DMS 273 treated with DMSO at 0.1 percent for 48 hours (cell line): ENCODE data around the gene DIPK2A.

Experiments used
- DNase-seq: peaks from one replicate; lab custom pipeline; 2025; lab: John Stamatoyannopoulos, UW

The DIPK2A gene

DNA sequence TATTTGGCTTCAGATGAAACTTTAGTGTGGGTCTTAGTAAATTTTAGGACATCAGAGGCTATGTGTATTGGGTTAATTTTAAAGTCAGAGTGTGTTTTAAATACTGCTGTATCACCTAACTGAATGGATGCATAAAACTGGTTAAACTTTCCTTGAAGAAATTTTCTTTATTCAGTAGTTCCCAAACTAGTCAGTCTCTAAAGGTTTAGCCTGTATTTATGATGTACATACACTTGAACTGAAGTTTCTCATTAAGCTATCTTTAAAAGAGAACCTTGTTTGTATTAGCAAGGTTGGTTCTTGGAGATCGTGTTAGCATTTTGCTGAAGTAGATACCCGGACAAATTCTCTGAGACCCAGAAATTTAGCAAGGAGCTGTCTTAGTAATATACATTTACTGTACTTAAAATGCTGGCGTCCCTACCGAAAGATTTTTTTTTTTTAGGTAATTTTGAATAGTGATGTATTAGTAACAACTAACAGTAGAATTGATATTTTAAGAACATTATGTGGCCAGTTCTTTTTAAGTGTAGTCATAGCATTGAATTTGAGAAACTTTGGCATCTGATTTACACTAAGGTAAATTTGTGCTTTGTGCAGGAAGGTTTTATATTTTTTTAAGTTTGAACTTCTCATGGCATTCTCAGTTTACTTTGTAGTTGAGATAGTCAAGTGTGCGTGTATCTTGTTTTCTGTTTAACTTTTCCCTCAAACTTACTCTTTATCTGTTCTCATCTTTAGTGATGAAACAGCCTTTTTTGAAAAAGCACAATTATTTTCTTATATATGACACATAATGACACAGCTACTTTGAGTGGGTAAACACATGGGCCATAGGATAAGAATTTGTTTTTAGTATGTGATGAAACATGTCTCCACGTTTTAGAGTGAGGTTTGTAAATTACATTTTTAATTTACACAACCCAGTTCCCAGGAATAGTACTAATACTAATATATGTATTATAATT is 2.9 kb downstream of the DIPK2A start:
- DNase-seq = no peak

DNA sequence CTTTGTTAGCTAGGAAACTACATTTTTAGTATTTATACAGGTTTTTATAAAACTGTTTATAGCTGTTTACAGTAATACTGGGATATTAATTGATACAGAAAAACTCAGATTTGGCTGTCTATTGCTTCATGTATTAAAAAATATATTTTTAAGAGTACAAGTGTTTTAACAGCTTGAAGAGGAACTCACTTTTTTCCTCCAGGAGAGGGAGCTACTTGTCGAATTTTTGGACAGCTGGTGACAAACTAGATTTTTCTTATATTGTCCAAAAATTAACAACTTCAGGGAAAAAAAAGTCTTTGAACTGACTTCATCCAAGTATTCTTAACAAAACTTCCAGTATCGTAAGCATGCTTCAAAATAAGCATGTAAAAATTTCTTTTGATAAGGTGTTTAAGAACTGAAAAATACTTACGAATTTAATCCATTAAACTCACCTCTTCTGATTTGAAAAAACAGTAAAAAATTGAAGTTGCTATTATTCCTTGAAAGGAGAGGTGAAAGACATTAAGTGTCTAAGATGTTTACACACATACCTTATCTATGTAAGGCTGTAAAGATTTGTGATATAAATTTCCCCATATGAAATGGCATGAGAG is 4.0 kb downstream of the DIPK2A start:
- DNase-seq = no peak

DNA sequence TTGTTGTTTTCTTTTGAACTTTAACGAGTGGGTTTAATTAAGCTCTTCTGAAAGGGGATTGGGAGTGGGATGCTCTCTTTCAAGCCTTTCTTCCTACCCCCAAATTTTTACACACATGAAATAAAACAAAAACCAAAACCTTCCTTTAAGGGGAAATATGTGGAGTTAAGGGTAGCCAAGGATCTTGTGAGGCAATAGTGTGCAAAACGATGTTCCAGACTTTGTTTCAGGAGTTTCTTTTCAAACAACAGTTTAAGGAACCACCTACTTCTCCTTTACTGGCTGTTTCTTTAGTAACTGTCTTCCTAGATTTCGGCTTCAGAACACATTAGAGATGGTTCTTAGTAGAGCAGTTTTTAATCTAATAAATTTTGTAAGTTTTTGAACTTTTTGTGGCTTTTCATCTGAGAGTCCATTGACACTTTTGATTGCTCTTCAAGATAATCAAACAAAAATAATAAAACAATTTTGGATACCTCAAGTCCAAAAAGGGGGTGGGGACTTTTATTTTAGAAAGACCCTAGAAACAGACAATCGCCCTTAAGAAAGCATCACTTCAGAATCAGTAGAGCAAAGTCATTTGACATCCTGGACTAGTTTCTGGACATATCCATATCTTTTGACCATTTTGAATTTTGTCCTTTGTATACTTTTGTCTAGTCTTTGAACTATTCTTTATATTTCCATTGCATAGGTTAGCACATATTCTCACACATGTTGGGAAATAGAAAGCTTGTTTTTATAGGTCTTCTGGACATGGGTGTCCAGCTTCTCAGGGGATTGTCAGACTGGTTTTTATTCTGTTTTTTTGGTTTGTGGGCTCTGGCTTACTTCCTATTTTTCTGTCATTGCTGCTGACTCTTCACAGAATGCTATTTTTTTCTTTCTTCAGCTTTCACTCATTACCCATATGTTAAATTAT is 6.0 kb downstream of the DIPK2A start:
- DNase-seq = no peak

DNA sequence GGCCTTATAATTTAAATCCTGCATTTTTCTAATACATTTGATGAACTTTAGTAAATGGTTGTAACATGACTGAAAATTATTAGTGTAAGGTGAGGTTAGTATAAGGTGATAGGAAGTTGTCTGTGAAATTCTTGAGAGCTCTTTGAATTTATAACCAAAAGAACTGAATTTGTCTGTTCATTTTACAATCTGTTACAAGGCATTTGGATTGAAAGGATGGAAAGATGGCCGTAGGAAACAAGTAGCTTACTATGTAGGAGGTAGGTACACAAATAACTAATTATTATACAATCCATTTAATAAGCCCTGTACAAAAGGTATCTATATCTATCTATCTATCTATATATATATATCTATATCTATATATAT is 6.6 kb downstream of the DIPK2A start:
- DNase-seq = no peak

DNA sequence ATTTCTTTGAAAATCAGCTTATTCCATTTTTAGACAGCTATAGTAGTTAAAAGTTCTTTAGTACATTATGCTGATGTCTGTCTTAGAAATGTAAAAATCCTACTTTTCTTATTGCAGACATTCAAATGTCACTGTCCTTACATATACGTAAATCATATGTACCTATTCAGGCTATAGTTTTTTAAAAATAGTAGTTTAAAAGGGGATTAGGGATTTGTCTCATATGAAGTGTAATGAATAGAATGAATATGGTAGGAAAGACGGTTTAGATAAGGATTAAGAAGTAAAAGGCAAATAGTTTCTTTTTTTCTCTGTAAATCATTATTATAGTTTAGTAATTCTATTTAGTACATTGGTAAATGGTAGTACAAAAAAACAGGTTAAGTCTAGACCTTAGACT is 7.4 kb downstream of the DIPK2A start:
- DNase-seq = no peak

DNA sequence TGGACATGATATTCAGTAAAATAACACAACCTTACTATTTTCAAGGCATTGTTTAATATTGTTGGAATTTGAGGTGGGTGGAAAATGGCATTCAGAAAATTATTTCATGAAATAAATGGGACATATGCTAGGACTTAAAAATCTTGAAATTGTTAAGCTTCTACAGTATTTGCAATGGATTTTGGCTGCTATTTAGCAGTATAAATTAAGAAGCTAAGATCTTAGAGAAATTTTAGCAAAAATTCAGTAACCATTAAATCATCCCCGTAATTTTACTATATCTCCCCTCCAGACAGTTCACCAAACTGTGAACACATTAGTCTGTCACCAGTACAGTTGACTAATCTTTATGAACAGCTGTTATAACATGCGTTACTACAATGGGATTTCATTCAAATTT is 8.2 kb downstream of the DIPK2A start:
- no peak for DNase-seq

DNA sequence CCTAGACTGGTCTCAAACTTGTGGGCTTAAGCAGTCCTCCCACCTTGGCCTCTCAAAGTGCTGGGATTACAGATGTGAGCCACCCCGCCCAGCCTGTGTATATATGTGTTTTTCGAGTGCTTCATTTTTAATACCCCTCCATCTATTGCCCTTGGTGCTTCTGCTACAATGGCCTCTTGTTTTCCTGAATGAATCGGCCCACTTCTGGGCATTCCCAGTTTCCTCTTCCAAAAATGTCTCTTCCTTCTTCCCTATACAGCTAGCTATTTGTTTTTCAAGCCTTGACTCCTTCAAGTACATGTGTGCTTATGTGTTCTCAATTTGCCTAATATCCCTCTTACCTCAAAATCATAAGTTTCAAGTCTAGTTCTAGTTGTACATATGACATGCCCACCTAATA is 16.7 kb downstream of the DIPK2A start:
- DNase-seq = no peak

DNA sequence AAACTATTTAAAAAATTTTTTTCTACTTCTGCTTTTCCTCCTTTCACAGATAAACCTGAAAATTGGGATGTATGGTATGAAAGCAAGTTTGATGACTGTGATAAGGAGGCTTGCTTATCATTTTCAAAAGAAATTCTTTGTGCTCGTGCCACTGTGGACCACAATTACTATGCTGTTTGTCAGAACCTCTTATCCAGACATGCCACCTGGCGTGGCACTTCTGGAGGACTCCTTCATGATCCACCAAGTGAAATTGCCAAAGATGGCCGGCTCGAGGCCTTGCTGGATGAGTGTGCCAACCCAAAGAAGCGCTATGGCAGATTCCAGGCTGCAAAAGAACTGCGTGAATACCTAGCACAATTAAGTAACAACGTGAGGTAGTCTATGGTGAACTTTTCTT is 17.8 kb downstream of the DIPK2A start:
- no peak for DNase-seq

DNA sequence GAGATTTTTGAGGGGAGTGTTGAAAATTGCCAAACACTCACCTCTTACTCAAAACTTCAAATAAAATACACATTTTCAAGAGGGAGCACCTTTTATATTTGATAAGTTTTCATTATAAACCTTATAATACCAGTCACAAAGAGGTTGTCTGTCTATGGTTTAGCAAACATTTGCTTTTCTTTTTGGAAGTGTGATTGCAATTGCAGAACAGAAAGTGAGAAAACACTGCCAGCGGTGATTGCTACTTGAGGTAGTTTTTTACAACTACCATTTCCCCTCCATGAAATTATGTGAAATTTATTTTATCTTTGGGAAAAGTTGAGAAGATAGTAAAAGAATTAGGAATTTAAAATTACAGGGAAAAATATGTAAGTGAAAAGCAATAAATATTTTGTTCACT is 20.1 kb downstream of the DIPK2A start:
- no peak for DNase-seq

DNA sequence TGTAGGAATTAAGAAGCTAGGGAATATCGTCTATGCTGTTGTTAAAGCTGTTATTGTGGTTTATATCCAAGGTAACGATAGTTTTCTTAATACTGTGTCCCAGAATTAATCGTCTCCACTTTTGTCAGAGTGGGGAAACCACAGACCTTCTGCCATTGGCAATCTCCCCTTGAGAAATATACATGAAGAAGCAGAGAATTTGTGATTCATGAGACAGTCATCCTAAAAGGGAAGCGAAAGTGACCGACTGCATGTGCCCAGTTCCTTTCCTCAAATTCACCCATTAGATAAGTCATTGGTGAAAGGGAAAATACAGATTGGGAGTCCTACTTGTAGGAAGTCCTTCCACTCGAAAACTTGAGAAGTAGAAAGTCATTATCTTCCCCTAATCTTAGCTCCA is 26.6 kb downstream of the DIPK2A start:
- DNase-seq = no peak

DNA sequence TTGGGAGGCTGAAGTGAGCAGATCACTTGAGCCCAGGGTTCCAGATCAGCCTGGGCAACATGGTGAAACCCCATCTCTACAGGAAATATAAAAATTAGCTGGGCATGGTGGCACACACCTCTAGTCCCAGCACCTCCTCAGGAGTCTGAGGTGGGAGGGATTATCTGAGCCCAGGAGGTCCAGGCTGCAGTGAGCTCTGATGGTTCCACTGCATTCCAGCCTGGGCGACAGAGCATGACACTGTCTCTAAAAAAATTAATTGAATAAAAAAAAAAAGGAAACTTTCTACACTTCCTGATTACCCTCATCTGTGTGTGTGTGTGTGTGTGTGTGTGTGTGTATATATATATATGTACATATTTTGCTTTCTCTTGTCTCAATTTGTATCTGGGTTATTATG is 31.4 kb downstream of the DIPK2A start:
- no peak for DNase-seq

DNA sequence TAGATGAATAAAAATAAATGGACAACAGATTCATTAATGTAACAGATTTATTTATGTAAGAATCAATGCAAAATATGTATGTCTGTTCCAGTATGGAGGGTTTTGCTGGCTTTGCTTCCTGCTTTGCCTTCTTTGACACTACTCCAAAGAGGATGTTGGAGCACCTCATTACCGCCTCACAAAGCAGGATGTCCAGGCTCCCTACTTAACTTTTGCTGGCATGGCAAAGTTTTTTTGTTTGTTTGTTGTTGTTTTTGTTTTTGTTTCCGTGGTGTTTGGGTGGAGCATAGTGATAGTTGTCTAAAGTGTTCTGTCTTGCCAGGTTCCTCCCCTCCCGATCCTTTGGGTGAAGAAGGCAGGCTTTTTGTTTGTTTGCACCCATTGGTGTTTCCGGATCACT is 38.7 kb downstream of the DIPK2A start:
- DNase-seq = no peak

DNA sequence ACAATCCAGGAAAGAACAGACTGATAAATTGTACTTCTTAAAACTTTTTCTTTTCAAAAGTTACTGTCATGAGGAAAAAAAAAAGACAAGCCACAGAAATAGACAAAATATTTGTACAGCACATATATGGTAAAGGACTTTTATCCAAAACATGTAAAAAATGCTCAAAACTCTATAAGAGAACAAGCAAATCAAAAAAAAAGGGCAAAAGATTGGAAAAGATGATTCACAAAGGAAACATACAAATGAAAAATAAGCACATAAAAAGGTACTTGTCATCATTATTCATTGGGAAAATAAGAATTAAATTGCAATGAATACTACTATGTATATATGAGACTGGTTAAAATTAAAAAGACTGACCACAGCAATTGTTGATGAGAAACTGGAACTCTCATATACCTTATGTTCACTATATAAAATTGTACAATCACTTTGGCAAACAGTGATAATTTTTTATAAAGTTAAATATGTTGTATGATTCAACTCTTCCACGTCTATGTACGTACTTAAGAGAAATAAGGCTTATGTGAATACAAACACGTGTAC is 39.7 kb downstream of the DIPK2A start:
- DNase-seq = no peak

DNA sequence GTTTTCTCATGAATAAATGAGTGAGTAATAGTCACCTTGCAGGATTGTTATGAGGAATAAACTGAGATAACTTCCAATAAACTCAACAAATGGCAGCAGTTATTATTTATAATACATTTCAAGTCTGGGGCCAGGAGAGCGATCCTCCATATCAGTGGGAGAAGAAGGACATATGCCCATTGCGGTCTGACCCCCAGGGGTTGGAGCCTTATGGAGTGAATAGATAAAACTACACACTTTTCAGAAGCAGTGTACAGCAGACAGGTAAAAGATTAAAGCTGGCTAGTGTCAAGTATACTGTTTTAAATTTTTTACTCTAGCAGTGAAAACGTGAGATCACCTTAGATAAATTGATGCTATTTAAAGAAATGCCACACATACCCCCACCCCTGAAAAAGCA is 43.5 kb downstream of the DIPK2A start:
- DNase-seq = no peak

DNA sequence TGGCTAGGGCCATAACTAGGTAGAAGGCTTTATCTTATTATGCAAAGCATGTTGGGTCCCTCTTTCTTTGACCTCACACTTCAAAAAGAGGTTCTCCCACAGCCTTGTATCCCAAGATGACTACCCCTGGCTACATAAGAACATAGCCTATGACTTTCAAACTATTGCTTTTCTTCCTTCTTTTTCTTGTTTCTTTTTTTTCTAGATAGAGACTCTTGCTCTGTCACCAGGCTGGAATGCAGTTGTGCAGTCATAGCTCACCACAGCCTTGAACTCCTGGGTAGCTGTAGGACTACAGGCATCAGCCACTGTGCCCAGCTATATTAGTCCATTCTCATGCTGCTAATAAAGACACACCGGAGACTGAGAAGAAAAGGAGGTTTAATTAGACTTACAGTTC is 47.2 kb downstream of the DIPK2A start:
- no peak for DNase-seq
